PFSK-1 (cell line): ENCODE data around the gene ATL3.

Source experiments
- FOXP2 ChIP-seq: optimal IDR thresholded peaks from 2 replicates; pipeline ENCODE3; 2011; ENCODE audit warnings: borderline replicate concordance, control low read depth, inconsistent platforms; ENCODE audit not compliant: insufficient read depth; ENCODE audit errors: extremely low read length, extremely low read depth
- SIN3A ChIP-seq: IDR thresholded peaks from 2 replicates; pipeline ENCODE4 v1.6.1; 2012; ENCODE audit warnings: mild to moderate bottlenecking, low read length, moderate library complexity, borderline replicate concordance; ENCODE audit not compliant: insufficient read depth
- TAF1 ChIP-seq: IDR thresholded peaks from 2 replicates; pipeline ENCODE4 v1.6.1; 2012; ENCODE audit warnings: low read length, control low read depth, borderline replicate concordance; ENCODE audit not compliant: insufficient read depth

GRCh38 chr11:63716046-63716445 is 44.9 kb upstream of the ATL3 start:
- TF ChIP-seq TAF1 (no peak), SIN3A (no peak), FOXP2 (no peak)
